Stimulated activated CD4-positive, alpha-beta T cell treated with anti-CD3 and anti-CD28 coated beads, Interleukin-4, amount 100 ng/mL, for 1 hour (primary cell): ENCODE data around the gene PHF2.
"Not testable (repeated sequence)": the region's sequence is repeated elsewhere in the genome, so short reads cannot be mapped to it uniquely, and the experiment has no call there.

Experiments
- DNase-seq: peaks from one replicate; pipeline ENCODE4 v3.0.0-alpha.2; 2020

The PHF2 gene

GRCh38 chr9:93669116-93669957 is 93.0 kb downstream of the PHF2 start:
- DNase-seq: no peak

GRCh38 chr9:93669958-93670207 is 93.5 kb downstream of the PHF2 start:
- DNase-seq: no peak

GRCh38 chr9:93670208-93671019 is 94.0 kb downstream of the PHF2 start:
- no peak for DNase-seq

GRCh38 chr9:93671020-93671338 is 94.6 kb downstream of the PHF2 start:
- DNase-seq: no peak

GRCh38 chr9:93672330-93673020 is 96.1 kb downstream of the PHF2 start:
- not testable (repeated sequence) for DNase-seq

GRCh38 chr9:93673021-93673838 is 96.8 kb downstream of the PHF2 start:
- DNase-seq: no peak

- no peak for DNase-seq
These were observed 97.5 kb downstream of the PHF2 start for GRCh38 chr9:93673839-93674334.

- DNase-seq: no peak
These were observed 98.4 kb downstream of the PHF2 start for GRCh38 chr9:93674580-93675335.

GRCh38 chr9:93675336-93676150 is 99.2 kb downstream of the PHF2 start:
- no peak for DNase-seq

- DNase-seq: no peak
These were observed 100.1 kb downstream of the PHF2 start for GRCh38 chr9:93676310-93677047.

- DNase-seq: no peak
These were observed 100.7 kb downstream of the PHF2 start for GRCh38 chr9:93677048-93677571.

GRCh38 chr9:93677641-93678136 is 101.3 kb downstream of the PHF2 start:
- no peak for DNase-seq

GRCh38 chr9:93678199-93679019 is 102.0 kb downstream of the PHF2 start:
- no peak for DNase-seq

GRCh38 chr9:93679536-93680442 is 103.4 kb downstream of the PHF2 start:
- DNase-seq: no peak

- DNase-seq: no peak
These were observed 104.3 kb downstream of the PHF2 start for GRCh38 chr9:93680443-93681268.

- no peak for DNase-seq
These were observed 105.1 kb downstream of the PHF2 start for GRCh38 chr9:93681269-93682154.
